ENCODE results near the gene PHC2.

DNA sequence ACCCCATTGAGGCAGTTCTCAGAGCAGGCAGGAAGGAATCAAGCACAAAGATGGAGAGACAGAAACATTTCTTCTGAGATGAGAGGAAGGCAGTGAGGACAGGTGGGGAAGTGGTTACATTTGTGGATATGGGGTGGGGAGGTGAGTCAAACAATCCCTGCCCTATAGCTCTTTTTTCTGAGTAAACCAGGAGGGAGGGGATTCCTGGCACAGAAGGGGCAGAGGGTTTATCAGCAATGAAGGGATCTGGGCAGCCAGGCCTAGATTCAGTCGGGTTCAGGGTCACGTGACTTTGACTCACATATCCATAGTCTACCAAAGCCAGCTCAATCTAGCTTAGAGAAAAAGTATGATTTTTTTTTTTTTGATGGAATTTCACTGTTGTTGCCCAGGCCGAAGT, 15.7 kb upstream of the PHC2 start:
- TF ChIP-seq CTCF (tag by site-specific recombination; IDR thresholded peaks at IDR 0.05) (no peak), ZNF701 (tag by site-specific recombination; IDR thresholded peaks at IDR 0.05) (no peak), ZNF560 (tag by site-specific recombination; IDR thresholded peaks at IDR 0.05; ENCODE audit: borderline replicate concordance) (no peak), REST (tag by site-specific recombination; IDR thresholded peaks at IDR 0.05) (no peak), ZNF707 (tag by site-specific recombination; IDR thresholded peaks at IDR 0.05) (no peak), ZNF837 (tag by site-specific recombination; IDR thresholded peaks at IDR 0.05) (no peak), ZNF18 (tag by site-specific recombination; IDR thresholded peaks at IDR 0.05) (no peak)
- TF ChIP-seq, protein P1, sequence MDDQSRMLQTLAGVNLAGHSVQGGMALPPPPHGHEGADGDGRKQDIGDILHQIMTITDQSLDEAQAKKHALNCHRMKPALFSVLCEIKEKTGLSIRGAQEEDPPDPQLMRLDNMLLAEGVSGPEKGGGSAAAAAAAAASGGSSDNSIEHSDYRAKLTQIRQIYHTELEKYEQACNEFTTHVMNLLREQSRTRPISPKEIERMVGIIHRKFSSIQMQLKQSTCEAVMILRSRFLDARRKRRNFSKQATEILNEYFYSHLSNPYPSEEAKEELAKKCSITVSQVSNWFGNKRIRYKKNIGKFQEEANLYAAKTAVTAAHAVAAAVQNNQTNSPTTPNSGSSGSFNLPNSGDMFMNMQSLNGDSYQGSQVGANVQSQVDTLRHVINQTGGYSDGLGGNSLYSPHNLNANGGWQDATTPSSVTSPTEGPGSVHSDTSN (CRISPR knock-in tag; IDR thresholded peaks at IDR 0.05): no peak
